Gastroesophageal sphincter (tissue), 4 donors: ENCODE data around the gene BCR. TPM values are rescaled to one million over a fixed set of nuclear protein-coding genes. Genes with fewer than 3 reads are reported as not detected.
"Not testable (repeated sequence)": the region's sequence is repeated elsewhere in the genome, so short reads cannot be mapped to it uniquely, and the experiment has no call there.

Experiments
- ATAC-seq: fragments of 150-250 bp; one replicate; pipeline ENCODE4 v1.9.1; 2016; ENCODE audit warnings: mild to moderate bottlenecking, moderate library complexity
- H3K27ac ChIP-seq, 4 donors: fragments of 200-600 bp; sonication (generic) in 3 of 4; 1 replicate in 3 of 4; 2 replicates in 1 of 4; pipeline ENCODE4 v1.5.1; 2016 to 2019
- H3K27me3 ChIP-seq: fragments of 200-600 bp; sonication (generic); one replicate; pipeline ENCODE4 v1.5.1; 2019
- H3K36me3 ChIP-seq, 2 donors: fragments of 200-600 bp; sonication (generic); one replicate each; pipeline ENCODE4 v1.5.1; 2019; ENCODE audit warnings: control low read depth in 1 of 2
- H3K4me1 ChIP-seq, 3 donors: fragments of 200-600 bp; sonication (generic); 1 replicate in 2 of 3; 2 replicates in 1 of 3; pipeline ENCODE4 v1.5.1; 2016 to 2019; ENCODE audit warnings: control low read depth in 2 of 3
- H3K4me3 ChIP-seq, 2 donors: fragments of 200-600 bp; sonication (generic); one replicate each; pipeline ENCODE4 v1.5.1; 2019; ENCODE audit warnings: mild to moderate bottlenecking in 1 of 2, moderate library complexity in 1 of 2
- H3K9me3 ChIP-seq, 3 donors: fragments of 200-600 bp; sonication (generic); one replicate each; pipeline ENCODE4 v1.5.1; 2017 to 2019; ENCODE audit warnings: control low read depth in 2 of 3
- EP300 ChIP-seq: sonication (generic); formaldehyde crosslinking; IDR thresholded peaks from one replicate; pipeline ENCODE4 v1.6.1; 2017; ENCODE audit warnings: antibody characterized with exemption, mild to moderate bottlenecking
- POLR2A ChIP-seq, 2 donors: fragments of 450-650 bp; IDR thresholded peaks; one replicate each; pipeline ENCODE4 v1.6.1; 2017; ENCODE audit warnings: antibody characterized with exemption in 2 of 2, mild to moderate bottlenecking in 2 of 2, moderate library complexity in 1 of 2
- POLR2AphosphoS5 ChIP-seq: sonication (generic); formaldehyde crosslinking; IDR thresholded peaks from one replicate; pipeline ENCODE4 v1.6.1; 2017; ENCODE audit warnings: antibody characterized with exemption
- WGBS, 2 donors: methylation state at CpG; one replicate each; pipeline ENCODE4 v1.1.5; 2018; ENCODE audit warnings: low coverage in 1 of 2; 5-methylcytosine and 5-hydroxymethylcytosine counted together
- total RNA-seq, 4 donors: library from RNA; depleted of rRNA; stranded (reverse); fragments of >200 nt; gene quantifications; one replicate each; pipeline ENCODE4 v1.1.0, GENCODE V29; 2016
- TF ChIP-seq, protein P1 (sequence below), 4 experiments: fragments of 200-600 bp in 2 of 4; fragments of 450-650 bp in 2 of 4; sonication (generic) in 1 of 4; IDR thresholded peaks; one replicate each; pipeline ENCODE4 v1.5.1; 2017 to 2019; ENCODE audit warnings: antibody characterized with exemption in 4 of 4, mild to moderate bottlenecking in 2 of 4, moderate library complexity in 2 of 4

The BCR gene
- total RNA-seq, 4 donors from 2014 or later, result 39.2 to 81.1 (median 46.2) TPM

DNA sequence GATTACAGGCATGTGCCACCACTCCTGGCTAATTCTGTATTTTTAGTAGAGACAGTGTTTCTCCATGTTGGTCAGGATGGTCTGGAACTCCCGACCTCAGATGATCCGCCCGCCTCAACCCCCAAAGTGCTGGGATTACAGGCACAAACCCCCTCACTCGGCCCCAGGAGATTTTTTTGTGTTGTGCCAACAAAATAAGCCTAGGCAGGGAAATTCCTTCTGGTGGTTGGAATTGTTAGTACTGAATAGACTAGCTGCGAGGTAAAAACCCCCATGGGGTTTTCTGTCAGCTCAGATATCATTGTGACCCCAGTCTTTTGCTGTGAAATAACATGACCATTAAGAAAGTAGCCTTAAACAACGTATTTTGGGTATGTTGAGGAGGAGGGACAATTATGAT is 144.9 kb downstream of the BCR start:
- 45 to 71% methylated on average over 3 to 4 of the region's 6 CpGs for WGBS, 2 donors
- Histone ChIP-seq H3K36me3 (no peaks in the 10 kb centered on the region), H3K4me1 (no peaks in the 10 kb centered on the region), H3K4me3 (no peak overlapping the region), H3K27ac (no peak overlapping the region), H3K9me3 (no peaks in the 10 kb centered on the region), H3K27me3 (no peaks in the 10 kb centered on the region)
- ATAC-seq, result no peak
- TF ChIP-seq EP300 (no peak), POLR2AphosphoS5 (no peak), POLR2A (IDR thresholded peaks at IDR 0.05) (no peak)
- TF ChIP-seq, protein P1, sequence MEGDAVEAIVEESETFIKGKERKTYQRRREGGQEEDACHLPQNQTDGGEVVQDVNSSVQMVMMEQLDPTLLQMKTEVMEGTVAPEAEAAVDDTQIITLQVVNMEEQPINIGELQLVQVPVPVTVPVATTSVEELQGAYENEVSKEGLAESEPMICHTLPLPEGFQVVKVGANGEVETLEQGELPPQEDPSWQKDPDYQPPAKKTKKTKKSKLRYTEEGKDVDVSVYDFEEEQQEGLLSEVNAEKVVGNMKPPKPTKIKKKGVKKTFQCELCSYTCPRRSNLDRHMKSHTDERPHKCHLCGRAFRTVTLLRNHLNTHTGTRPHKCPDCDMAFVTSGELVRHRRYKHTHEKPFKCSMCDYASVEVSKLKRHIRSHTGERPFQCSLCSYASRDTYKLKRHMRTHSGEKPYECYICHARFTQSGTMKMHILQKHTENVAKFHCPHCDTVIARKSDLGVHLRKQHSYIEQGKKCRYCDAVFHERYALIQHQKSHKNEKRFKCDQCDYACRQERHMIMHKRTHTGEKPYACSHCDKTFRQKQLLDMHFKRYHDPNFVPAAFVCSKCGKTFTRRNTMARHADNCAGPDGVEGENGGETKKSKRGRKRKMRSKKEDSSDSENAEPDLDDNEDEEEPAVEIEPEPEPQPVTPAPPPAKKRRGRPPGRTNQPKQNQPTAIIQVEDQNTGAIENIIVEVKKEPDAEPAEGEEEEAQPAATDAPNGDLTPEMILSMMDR (IDR thresholded peaks at IDR 0.05), result no peak

DNA sequence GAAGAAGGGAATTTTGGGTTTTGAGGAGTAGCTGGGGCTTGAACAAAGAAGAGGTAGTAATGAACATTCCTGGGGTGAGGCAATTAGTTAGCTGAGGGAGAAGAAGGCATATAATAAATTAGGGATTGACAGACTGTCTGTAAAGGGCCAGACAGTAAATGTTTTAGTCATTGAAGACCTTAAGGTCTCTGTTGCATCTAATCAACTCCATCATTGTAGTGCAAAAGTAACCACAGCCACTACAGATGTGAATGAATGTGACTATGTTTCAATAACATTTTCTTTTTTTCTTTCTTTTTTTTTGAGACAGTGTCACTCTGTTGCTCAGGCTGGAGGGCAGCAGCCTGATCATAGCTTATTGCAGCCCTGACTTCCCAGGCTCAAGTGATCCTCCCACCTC is 153.5 kb downstream of the BCR start:
- not testable (repeated sequence) for H3K4me1 ChIP-seq, H3K27ac ChIP-seq, H3K27me3 ChIP-seq, H3K4me3 ChIP-seq, H3K9me3 ChIP-seq, H3K36me3 ChIP-seq, ATAC-seq

DNA sequence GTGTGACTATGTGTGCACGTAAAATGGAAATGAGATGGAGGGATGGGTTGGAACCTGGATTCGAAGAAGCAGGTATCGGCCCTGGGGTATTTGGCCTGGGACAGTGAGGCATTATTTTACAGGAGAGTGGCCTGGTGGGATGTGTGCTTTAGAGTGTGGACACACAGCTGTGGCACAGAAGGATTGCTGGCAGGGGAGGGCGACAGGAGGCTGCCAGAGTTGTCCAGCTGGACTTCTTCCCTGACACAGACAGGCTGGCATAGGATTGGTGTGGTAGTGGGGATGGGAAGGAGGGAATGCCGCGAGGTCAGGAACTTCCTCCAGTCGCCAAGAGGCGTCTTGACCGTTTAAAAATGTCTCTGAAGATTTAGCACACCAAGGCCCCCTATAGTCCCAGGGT is 157.4 kb downstream of the BCR start:
- H3K36me3 ChIP-seq, H3K27me3 ChIP-seq, H3K4me1 ChIP-seq, H3K9me3 ChIP-seq, H3K4me3 ChIP-seq, H3K27ac ChIP-seq, ATAC-seq: not testable (repeated sequence)
- WGBS, 2 donors, result 84 to 96% methylated on average over 3 of the region's 9 CpGs

DNA sequence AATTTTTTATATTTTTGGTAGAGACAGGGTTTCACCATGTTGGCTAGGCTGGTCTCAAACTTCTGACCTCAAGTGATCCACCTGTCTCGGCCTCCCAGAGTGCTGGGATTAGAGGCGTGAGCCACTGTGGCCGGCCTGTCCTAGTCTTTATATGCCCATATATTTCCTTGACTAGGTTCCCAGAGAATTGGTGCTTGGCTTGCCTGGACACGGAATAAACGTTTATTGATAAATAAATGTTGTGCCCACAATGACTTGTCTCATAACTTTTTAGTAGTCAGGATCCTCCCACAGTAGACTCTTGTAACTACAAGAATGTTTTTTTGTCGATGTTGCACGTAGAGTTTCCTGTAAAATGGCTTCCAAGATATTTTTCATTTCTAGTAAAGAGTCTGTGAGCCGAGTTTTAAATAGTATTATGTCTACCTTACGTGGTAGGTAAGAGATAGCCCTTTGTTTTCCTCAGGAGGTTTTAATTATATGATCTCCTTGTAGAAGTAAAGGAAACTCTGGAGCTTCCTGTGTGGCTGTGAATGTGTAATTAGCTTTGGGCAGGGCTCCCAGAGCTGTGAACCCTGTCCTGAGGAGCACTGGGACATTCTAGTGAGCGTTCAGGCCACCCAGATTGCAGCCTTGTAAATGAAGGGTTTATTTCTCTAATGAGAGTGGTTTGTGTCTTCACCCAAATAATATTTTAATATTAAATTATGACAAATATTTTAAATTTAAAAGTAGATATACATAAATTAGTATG is 161.8 kb downstream of the BCR start:
- not testable (repeated sequence) for ATAC-seq, H3K4me1 ChIP-seq, H3K9me3 ChIP-seq, H3K27ac ChIP-seq, H3K4me3 ChIP-seq, H3K36me3 ChIP-seq, H3K27me3 ChIP-seq
- WGBS, 2 donors, result 73 to 74% methylated on average over 7 to 8 of the region's 10 CpGs

DNA sequence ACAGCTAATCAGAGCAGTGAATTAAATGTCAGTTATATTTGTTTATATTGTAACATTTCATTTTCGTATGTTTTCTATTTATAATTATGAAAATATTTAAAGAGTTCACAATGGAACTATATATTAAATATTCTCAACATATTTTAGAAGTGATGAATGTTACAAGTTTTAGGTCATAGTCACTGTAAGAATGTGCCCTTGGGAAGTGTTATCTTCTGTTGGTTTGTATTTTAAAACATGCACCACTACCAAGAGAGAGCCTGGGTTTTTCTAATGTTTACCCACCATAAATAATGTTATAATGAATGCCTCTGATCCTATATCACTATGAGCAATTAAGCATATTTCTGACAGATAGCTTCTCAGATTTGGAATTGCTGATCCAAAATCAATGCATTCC is 171.0 kb downstream of the BCR start:
- Histone ChIP-seq H3K4me1 (no peaks in the 10 kb centered on the region), H3K27ac (no peak overlapping the region), H3K4me3 (no peak overlapping the region), H3K27me3 (peaks cover 17% of the 10 kb centered on the region), H3K9me3 (no peaks in the 10 kb centered on the region), H3K36me3 (no peaks in the 10 kb centered on the region)
- TF ChIP-seq POLR2A (IDR thresholded peaks at IDR 0.05) (no peak), POLR2AphosphoS5 (no peak), EP300 (no peak)
- TF ChIP-seq, protein P1 (IDR thresholded peaks at IDR 0.05), result no peak
- 25 to 50% methylated on average over 1 of the region's 1 CpG for WGBS, 2 donors
- no peak for ATAC-seq

DNA sequence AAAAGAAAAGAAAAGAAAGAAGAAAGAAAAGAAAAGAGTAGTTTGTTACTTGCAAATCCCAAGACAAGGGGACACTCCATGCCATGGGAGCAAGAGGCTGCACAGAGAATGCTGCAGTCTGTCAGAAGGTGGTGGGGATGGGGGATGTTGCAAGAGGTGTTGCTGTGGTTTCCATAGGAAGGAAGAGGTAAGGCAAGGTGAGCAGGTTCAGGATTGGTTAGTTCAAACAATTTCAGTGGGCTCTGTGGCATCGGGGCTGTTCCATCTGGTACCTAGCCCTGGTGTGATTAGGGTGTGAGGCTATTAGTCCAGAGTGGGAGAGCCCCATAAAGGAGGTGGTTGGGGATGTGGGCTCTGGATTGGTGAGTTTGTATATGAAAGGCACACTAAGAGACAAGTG is 172.7 kb downstream of the BCR start:
- ATAC-seq, result no peak
- H3K36me3 ChIP-seq, result no peaks in the 10 kb centered on the region
- TF ChIP-seq, protein P1 (IDR thresholded peaks at IDR 0.05), result no peak
- TF ChIP-seq POLR2AphosphoS5 (no peak), POLR2A (IDR thresholded peaks at IDR 0.05) (no peak), EP300 (no peak)
- no peaks in the 10 kb centered on the region for H3K4me1 ChIP-seq
- WGBS, 2 donors, result 73 to 100% methylated on average over 1 of the region's 1 CpG
- no peak overlapping the region for H3K4me3 ChIP-seq
- no peak overlapping the region for H3K27ac ChIP-seq
- H3K27me3 ChIP-seq, result peaks cover 17% of the 10 kb centered on the region
- no peaks in the 10 kb centered on the region for H3K9me3 ChIP-seq
